Measurements from ENCODE around the gene RHOB. TPM values are rescaled to one million over a fixed set of nuclear protein-coding genes. Genes with fewer than 3 reads are reported as not detected.

Gene RHOB
- polyA plus RNA-seq, 1 donor from 2014 or later = 205 TPM

- no peaks in the 10 kb centered on the region for H3F3A ChIP-seq (ENCODE audit: insufficient read depth, low read length, poor library complexity, severe bottlenecking)
- H3K9me3 ChIP-seq (ENCODE audit: low read length) = no peaks in the 10 kb centered on the region
- H2AFZ ChIP-seq (ENCODE audit: low read depth, low read length) = no peak overlapping the region
- H4K20me1 ChIP-seq (ENCODE audit: insufficient read depth) = no peaks in the 10 kb centered on the region
- H3K79me2 ChIP-seq (replicated peaks; ENCODE audit: insufficient read depth, low read length) = no peaks in the 10 kb centered on the region
- no peak overlapping the region for H3K9ac ChIP-seq (ENCODE audit: low read length)
- no peaks in the 10 kb centered on the region for H3K36me3 ChIP-seq (ENCODE audit: insufficient read depth, low read length)
- TF ChIP-seq, protein P1, sequence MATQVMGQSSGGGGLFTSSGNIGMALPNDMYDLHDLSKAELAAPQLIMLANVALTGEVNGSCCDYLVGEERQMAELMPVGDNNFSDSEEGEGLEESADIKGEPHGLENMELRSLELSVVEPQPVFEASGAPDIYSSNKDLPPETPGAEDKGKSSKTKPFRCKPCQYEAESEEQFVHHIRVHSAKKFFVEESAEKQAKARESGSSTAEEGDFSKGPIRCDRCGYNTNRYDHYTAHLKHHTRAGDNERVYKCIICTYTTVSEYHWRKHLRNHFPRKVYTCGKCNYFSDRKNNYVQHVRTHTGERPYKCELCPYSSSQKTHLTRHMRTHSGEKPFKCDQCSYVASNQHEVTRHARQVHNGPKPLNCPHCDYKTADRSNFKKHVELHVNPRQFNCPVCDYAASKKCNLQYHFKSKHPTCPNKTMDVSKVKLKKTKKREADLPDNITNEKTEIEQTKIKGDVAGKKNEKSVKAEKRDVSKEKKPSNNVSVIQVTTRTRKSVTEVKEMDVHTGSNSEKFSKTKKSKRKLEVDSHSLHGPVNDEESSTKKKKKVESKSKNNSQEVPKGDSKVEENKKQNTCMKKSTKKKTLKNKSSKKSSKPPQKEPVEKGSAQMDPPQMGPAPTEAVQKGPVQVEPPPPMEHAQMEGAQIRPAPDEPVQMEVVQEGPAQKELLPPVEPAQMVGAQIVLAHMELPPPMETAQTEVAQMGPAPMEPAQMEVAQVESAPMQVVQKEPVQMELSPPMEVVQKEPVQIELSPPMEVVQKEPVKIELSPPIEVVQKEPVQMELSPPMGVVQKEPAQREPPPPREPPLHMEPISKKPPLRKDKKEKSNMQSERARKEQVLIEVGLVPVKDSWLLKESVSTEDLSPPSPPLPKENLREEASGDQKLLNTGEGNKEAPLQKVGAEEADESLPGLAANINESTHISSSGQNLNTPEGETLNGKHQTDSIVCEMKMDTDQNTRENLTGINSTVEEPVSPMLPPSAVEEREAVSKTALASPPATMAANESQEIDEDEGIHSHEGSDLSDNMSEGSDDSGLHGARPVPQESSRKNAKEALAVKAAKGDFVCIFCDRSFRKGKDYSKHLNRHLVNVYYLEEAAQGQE (IDR thresholded peaks at IDR 0.05; ENCODE audit: borderline replicate concordance) = no peak
- no peak for TF ChIP-seq RAD21 (conservative IDR thresholded peaks at IDR 0.05)
- no peak for TF ChIP-seq POLR2AphosphoS5 (IDR thresholded peaks at IDR 0.05)
- TF ChIP-seq CTCF (IDR thresholded peaks at IDR 0.05; ENCODE audit: poor library complexity, severe bottlenecking) = no peak
- no peak for TF ChIP-seq SMC3 (conservative IDR thresholded peaks at IDR 0.05; ENCODE audit: poor library complexity)
- no peak for TF ChIP-seq TAF1 (IDR thresholded peaks at IDR 0.05; ENCODE audit: low read depth)
- no peak for TF ChIP-seq MXI1 (conservative IDR thresholded peaks at IDR 0.05; ENCODE audit: poor library complexity, severe bottlenecking)
- TF ChIP-seq EP300 (conservative IDR thresholded peaks at IDR 0.05; ENCODE audit: poor library complexity, severe bottlenecking) = no peak
- TF ChIP-seq EZH2 (IDR thresholded peaks at IDR 0.05; ENCODE audit: borderline replicate concordance, insufficient read depth, low read length, poor library complexity, severe bottlenecking) = no peak
- H3K27me3 ChIP-seq (ENCODE audit: insufficient read depth, low read depth, low read length) = no peaks in the 10 kb centered on the region
- no peak overlapping the region for H3K4me3 ChIP-seq (ENCODE audit: low read length)
- H3K4me2 ChIP-seq (ENCODE audit: low read length) = no peak overlapping the region
- no peak overlapping the region for H3K27ac ChIP-seq (ENCODE audit: low read length)
- H3K9me2 ChIP-seq (ENCODE audit: insufficient read depth, low read length) = no peaks in the 10 kb centered on the region
Observed at GRCh38 chr2:20428717-20429490, 18.0 kb upstream of the RHOB start.

- Histone ChIP-seq H3K79me2 (replicated peaks; ENCODE audit: insufficient read depth, low read length) (no peaks in the 10 kb centered on the region), H3F3A (ENCODE audit: insufficient read depth, low read length, poor library complexity, severe bottlenecking) (no peaks in the 10 kb centered on the region), H2AFZ (ENCODE audit: low read depth, low read length) (no peak overlapping the region), H3K4me3 (ENCODE audit: low read length) (no peak overlapping the region), H3K4me2 (ENCODE audit: low read length) (no peak overlapping the region), H3K9me2 (ENCODE audit: insufficient read depth, low read length) (no peaks in the 10 kb centered on the region), H3K9me3 (ENCODE audit: low read length) (no peaks in the 10 kb centered on the region), H3K27me3 (ENCODE audit: insufficient read depth, low read depth, low read length) (no peaks in the 10 kb centered on the region), H4K20me1 (ENCODE audit: insufficient read depth) (no peaks in the 10 kb centered on the region), H3K27ac (ENCODE audit: low read length) (no peak overlapping the region), H3K36me3 (ENCODE audit: insufficient read depth, low read length) (no peaks in the 10 kb centered on the region), H3K9ac (ENCODE audit: low read length) (no peak overlapping the region)
- TF ChIP-seq EZH2 (IDR thresholded peaks at IDR 0.05; ENCODE audit: borderline replicate concordance, insufficient read depth, low read length, poor library complexity, severe bottlenecking) (no peak), TAF1 (IDR thresholded peaks at IDR 0.05; ENCODE audit: low read depth) (no peak), RAD21 (conservative IDR thresholded peaks at IDR 0.05) (no peak), SMC3 (conservative IDR thresholded peaks at IDR 0.05; ENCODE audit: poor library complexity) (no peak), EP300 (conservative IDR thresholded peaks at IDR 0.05; ENCODE audit: poor library complexity, severe bottlenecking) (no peak), CTCF (IDR thresholded peaks at IDR 0.05; ENCODE audit: poor library complexity, severe bottlenecking) (no peak), POLR2AphosphoS5 (IDR thresholded peaks at IDR 0.05) (no peak), MXI1 (conservative IDR thresholded peaks at IDR 0.05; ENCODE audit: poor library complexity, severe bottlenecking) (no peak)
- TF ChIP-seq, protein P1 (IDR thresholded peaks at IDR 0.05; ENCODE audit: borderline replicate concordance) = no peak
Observed at GRCh38 chr2:20429528-20429927, 17.3 kb upstream of the RHOB start.
